ENCODE data around the gene INTS7. TPM values are rescaled to one million over a fixed set of nuclear protein-coding genes. Genes with fewer than 3 reads are reported as not detected.
A peak's percentile ranks its signal among the peaks of the same experiment; 100 is the strongest.

The INTS7 gene
- total and polyA plus RNA-seq, 9 of the 15 experiments (the other 6 are each of a cell fraction or from before 2014, with no cell fraction given), result 27.3 to 68.4 (median 40.4) TPM

GRCh38 chr1:212070720-212071302 lies 35.5 kb upstream of the INTS7 start (continued):
- TF ChIP-seq ZBTB33 (CRISPR knock-in tag; IDR thresholded peaks at IDR 0.05), result no peak
- peak; percentile 71; the same call in 1 of the 2 replicates for TF ChIP-seq CC2D1A (IDR thresholded peaks at IDR 0.05)
- TF ChIP-seq REST (IDR thresholded peaks at IDR 0.05; ENCODE audit: borderline replicate concordance), result peak; percentile 90
- TF ChIP-seq REST (CRISPR knock-in tag; IDR thresholded peaks at IDR 0.05; ENCODE audit: low read depth), result no peak
- no peak for TF ChIP-seq OTX1 (CRISPR knock-in tag; IDR thresholded peaks at IDR 0.05)
- no peak for TF ChIP-seq ZNF316 (IDR thresholded peaks at IDR 0.05)
- no peak for TF ChIP-seq NFIX (CRISPR knock-in tag; IDR thresholded peaks at IDR 0.05; ENCODE audit: low read depth)
- TF ChIP-seq, protein P1, sequence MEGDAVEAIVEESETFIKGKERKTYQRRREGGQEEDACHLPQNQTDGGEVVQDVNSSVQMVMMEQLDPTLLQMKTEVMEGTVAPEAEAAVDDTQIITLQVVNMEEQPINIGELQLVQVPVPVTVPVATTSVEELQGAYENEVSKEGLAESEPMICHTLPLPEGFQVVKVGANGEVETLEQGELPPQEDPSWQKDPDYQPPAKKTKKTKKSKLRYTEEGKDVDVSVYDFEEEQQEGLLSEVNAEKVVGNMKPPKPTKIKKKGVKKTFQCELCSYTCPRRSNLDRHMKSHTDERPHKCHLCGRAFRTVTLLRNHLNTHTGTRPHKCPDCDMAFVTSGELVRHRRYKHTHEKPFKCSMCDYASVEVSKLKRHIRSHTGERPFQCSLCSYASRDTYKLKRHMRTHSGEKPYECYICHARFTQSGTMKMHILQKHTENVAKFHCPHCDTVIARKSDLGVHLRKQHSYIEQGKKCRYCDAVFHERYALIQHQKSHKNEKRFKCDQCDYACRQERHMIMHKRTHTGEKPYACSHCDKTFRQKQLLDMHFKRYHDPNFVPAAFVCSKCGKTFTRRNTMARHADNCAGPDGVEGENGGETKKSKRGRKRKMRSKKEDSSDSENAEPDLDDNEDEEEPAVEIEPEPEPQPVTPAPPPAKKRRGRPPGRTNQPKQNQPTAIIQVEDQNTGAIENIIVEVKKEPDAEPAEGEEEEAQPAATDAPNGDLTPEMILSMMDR (IDR thresholded peaks at IDR 0.05 in 2 of 3, conservative IDR thresholded peaks at IDR 0.05 in 1 of 3; ENCODE audit: insufficient read depth in 2 of 3, low read depth in 1 of 3, low read length in 3 of 3), result peak; percentile 44 to 90 (median 48); a peak in 4 of 6 replicates
- peak; percentile 76 for TF ChIP-seq SMC3 (conservative IDR thresholded peaks at IDR 0.05; ENCODE audit: insufficient read depth, low read depth, low read length)
- TF ChIP-seq SMAD2 (IDR thresholded peaks at IDR 0.05; ENCODE audit: low read depth, low read length), result no peak
- TF ChIP-seq, protein P2, sequence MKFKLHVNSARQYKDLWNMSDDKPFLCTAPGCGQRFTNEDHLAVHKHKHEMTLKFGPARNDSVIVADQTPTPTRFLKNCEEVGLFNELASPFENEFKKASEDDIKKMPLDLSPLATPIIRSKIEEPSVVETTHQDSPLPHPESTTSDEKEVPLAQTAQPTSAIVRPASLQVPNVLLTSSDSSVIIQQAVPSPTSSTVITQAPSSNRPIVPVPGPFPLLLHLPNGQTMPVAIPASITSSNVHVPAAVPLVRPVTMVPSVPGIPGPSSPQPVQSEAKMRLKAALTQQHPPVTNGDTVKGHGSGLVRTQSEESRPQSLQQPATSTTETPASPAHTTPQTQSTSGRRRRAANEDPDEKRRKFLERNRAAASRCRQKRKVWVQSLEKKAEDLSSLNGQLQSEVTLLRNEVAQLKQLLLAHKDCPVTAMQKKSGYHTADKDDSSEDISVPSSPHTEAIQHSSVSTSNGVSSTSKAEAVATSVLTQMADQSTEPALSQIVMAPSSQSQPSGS (CRISPR knock-in tag; IDR thresholded peaks at IDR 0.05), result no peak
- 0 out of 2 replicates have a peak, but pooled peaks have one; percentile 3 for TF ChIP-seq NFIC (IDR thresholded peaks at IDR 0.05)
- TF ChIP-seq, protein P3, sequence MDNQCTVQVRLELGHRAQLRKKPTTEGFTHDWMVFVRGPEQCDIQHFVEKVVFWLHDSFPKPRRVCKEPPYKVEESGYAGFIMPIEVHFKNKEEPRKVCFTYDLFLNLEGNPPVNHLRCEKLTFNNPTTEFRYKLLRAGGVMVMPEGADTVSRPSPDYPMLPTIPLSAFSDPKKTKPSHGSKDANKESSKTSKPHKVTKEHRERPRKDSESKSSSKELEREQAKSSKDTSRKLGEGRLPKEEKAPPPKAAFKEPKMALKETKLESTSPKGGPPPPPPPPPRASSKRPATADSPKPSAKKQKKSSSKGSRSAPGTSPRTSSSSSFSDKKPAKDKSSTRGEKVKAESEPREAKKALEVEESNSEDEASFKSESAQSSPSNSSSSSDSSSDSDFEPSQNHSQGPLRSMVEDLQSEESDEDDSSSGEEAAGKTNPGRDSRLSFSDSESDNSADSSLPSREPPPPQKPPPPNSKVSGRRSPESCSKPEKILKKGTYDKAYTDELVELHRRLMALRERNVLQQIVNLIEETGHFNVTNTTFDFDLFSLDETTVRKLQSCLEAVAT (IDR thresholded peaks at IDR 0.05), result 0 out of 4 replicates have a peak, but pooled peaks of 1 of the 2 experiments have one; percentile 30

Data from K562 (cell line).